IPS-20b (cell line): Measurements from ENCODE around the gene LIMK1.

Experiments used
- H3K27ac ChIP-seq: one replicate; pipeline ENCODE4 v1.5.1; 2013; ENCODE audit warnings: low read length
- H3K27me3 ChIP-seq: 2 replicates; pipeline ENCODE4 v1.6.1; 2013; ENCODE audit warnings: mild to moderate bottlenecking, low read length, inconsistent platforms; ENCODE audit not compliant: insufficient read depth
- H3K36me3 ChIP-seq: 2 replicates; pipeline ENCODE4 v1.6.1; 2013; ENCODE audit warnings: low read depth, mild to moderate bottlenecking, inconsistent platforms, low read length, moderate library complexity; ENCODE audit not compliant: insufficient read depth
- H3K4me1 ChIP-seq: 2 replicates; pipeline ENCODE4 v1.6.1; 2013; ENCODE audit warnings: mild to moderate bottlenecking, control low read depth, inconsistent platforms, low read length, moderate library complexity; ENCODE audit not compliant: insufficient read depth
- H3K4me3 ChIP-seq: 2 replicates; pipeline ENCODE4 v1.5.1; 2013; ENCODE audit warnings: mild to moderate bottlenecking, low read length, inconsistent platforms
- H3K9ac ChIP-seq: 2 replicates; pipeline ENCODE4 v1.6.1; 2013; ENCODE audit warnings: low read depth, mild to moderate bottlenecking, inconsistent platforms, low read length, moderate library complexity
- H3K9me3 ChIP-seq: 2 replicates; pipeline ENCODE4 v1.6.1; 2013; ENCODE audit warnings: mild to moderate bottlenecking, low read depth, low read length, inconsistent platforms; ENCODE audit not compliant: insufficient read depth

Gene LIMK1

GRCh38 chr7:74070619-74070921 is 13.0 kb upstream of the LIMK1 start:
- H3K9ac ChIP-seq, result no peak overlapping the region
- no peaks in the 10 kb centered on the region for H3K27me3 ChIP-seq
- no peak overlapping the region for H3K4me3 ChIP-seq
- no peaks in the 10 kb centered on the region for H3K36me3 ChIP-seq
- no peak overlapping the region for H3K27ac ChIP-seq
- no peaks in the 10 kb centered on the region for H3K9me3 ChIP-seq
- no peaks in the 10 kb centered on the region for H3K4me1 ChIP-seq

GRCh38 chr7:74071121-74071520 is 12.5 kb upstream of the LIMK1 start:
- no peak overlapping the region for H3K27ac ChIP-seq
- no peak overlapping the region for H3K9ac ChIP-seq
- H3K4me1 ChIP-seq, result no peaks in the 10 kb centered on the region
- H3K9me3 ChIP-seq, result no peaks in the 10 kb centered on the region
- no peaks in the 10 kb centered on the region for H3K27me3 ChIP-seq
- no peak overlapping the region for H3K4me3 ChIP-seq
- H3K36me3 ChIP-seq, result no peaks in the 10 kb centered on the region

- H3K4me1 ChIP-seq, result no peaks in the 10 kb centered on the region
- H3K27ac ChIP-seq, result no peak overlapping the region
- H3K4me3 ChIP-seq, result no peak overlapping the region
- H3K9ac ChIP-seq, result no peak overlapping the region
- H3K36me3 ChIP-seq, result no peaks in the 10 kb centered on the region
- H3K9me3 ChIP-seq, result no peaks in the 10 kb centered on the region
- no peaks in the 10 kb centered on the region for H3K27me3 ChIP-seq
Measured at GRCh38 chr7:74074770-74075169, 8.8 kb upstream of the LIMK1 start.

- Histone ChIP-seq H3K36me3 (no peaks in the 10 kb centered on the region), H3K4me1 (0 out of 2 replicates have a peak, but pooled peaks cover 3% of the 10 kb centered on the region)
Measured at GRCh38 chr7:74078461-74078860, 5.1 kb upstream of the LIMK1 start.

GRCh38 chr7:74082770-74083116 is 861 bp upstream of the LIMK1 start:
- Histone ChIP-seq H3K36me3 (peaks cover 15% of the 10 kb centered on the region), H3K27me3 (no peaks in the 10 kb centered on the region), H3K27ac (no peak overlapping the region), H3K4me3 (peak overlapping the region; percentile 63; the same call in 1 of the 2 replicates), H3K4me1 (peaks cover 3% of the 10 kb centered on the region; the same call in 1 of the 2 replicates), H3K9me3 (no peaks in the 10 kb centered on the region), H3K9ac (peak overlapping the region; percentile 64; the same call in 1 of the 2 replicates)

More at GRCh38 chr7:74078461-74078860, 5.1 kb upstream of the LIMK1 start:
- Histone ChIP-seq H3K9me3 (no peaks in the 10 kb centered on the region), H3K27me3 (no peaks in the 10 kb centered on the region), H3K27ac (no peak overlapping the region), H3K4me3 (no peak overlapping the region), H3K9ac (no peak overlapping the region)

- Histone ChIP-seq H3K4me3 (peak overlapping the region; percentile 75), H3K4me1 (peaks cover 3% of the 10 kb centered on the region; the same call in 1 of the 2 replicates), H3K27ac (no peak overlapping the region), H3K9ac (peak overlapping the region; percentile 85; the same call in 1 of the 2 replicates), H3K36me3 (peaks cover 27% of the 10 kb centered on the region), H3K9me3 (no peaks in the 10 kb centered on the region), H3K27me3 (no peaks in the 10 kb centered on the region)
Measured at GRCh38 chr7:74083928-74084721, 521 bp downstream of the LIMK1 start.

GRCh38 chr7:74084722-74085578 is 1.3 kb downstream of the LIMK1 start:
- peaks cover 3% of the 10 kb centered on the region; the same call in 1 of the 2 replicates for H3K4me1 ChIP-seq

GRCh38 chr7:74087791-74088453 is 4.3 kb downstream of the LIMK1 start:
- H3K27me3 ChIP-seq, result no peaks in the 10 kb centered on the region
- peaks cover 35% of the 10 kb centered on the region for H3K36me3 ChIP-seq
- H3K9ac ChIP-seq, result no peak overlapping the region
- H3K27ac ChIP-seq, result no peak overlapping the region
- peaks cover 8% of the 10 kb centered on the region; the same call in 1 of the 2 replicates for H3K4me1 ChIP-seq
- no peak overlapping the region for H3K4me3 ChIP-seq
- H3K9me3 ChIP-seq, result no peaks in the 10 kb centered on the region

More at GRCh38 chr7:74084722-74085578, 1.3 kb downstream of the LIMK1 start:
- Histone ChIP-seq H3K27ac (no peak overlapping the region), H3K4me3 (peak overlapping the region; percentile 75), H3K9ac (peak overlapping the region; percentile 85; the same call in 1 of the 2 replicates), H3K27me3 (no peaks in the 10 kb centered on the region), H3K9me3 (no peaks in the 10 kb centered on the region), H3K36me3 (peaks cover 35% of the 10 kb centered on the region)

- Histone ChIP-seq H3K4me1 (peaks cover 24% of the 10 kb centered on the region), H3K9me3 (no peaks in the 10 kb centered on the region), H3K4me3 (no peak overlapping the region), H3K27ac (no peak overlapping the region), H3K27me3 (no peaks in the 10 kb centered on the region), H3K9ac (no peak overlapping the region), H3K36me3 (peaks cover 34% of the 10 kb centered on the region)
Measured at GRCh38 chr7:74092321-74092963, 8.8 kb downstream of the LIMK1 start.

- Histone ChIP-seq H3K9me3 (peaks cover 3% of the 10 kb centered on the region; the same call in 1 of the 2 replicates), H3K9ac (0 out of 2 replicates have a peak overlapping the region, but pooled peaks have one; percentile 15), H3K4me3 (no peak overlapping the region), H3K27ac (no peak overlapping the region), H3K27me3 (no peaks in the 10 kb centered on the region), H3K36me3 (peaks cover 34% of the 10 kb centered on the region), H3K4me1 (peaks cover 24% of the 10 kb centered on the region)
Measured at GRCh38 chr7:74092964-74093471, 9.4 kb downstream of the LIMK1 start.
